ENCODE data around the gene B4GALNT3.
"Not testable (repeated sequence)": the region's sequence is repeated elsewhere in the genome, so short reads cannot be mapped to it uniquely, and the experiment has no call there.

Gene B4GALNT3

DNA sequence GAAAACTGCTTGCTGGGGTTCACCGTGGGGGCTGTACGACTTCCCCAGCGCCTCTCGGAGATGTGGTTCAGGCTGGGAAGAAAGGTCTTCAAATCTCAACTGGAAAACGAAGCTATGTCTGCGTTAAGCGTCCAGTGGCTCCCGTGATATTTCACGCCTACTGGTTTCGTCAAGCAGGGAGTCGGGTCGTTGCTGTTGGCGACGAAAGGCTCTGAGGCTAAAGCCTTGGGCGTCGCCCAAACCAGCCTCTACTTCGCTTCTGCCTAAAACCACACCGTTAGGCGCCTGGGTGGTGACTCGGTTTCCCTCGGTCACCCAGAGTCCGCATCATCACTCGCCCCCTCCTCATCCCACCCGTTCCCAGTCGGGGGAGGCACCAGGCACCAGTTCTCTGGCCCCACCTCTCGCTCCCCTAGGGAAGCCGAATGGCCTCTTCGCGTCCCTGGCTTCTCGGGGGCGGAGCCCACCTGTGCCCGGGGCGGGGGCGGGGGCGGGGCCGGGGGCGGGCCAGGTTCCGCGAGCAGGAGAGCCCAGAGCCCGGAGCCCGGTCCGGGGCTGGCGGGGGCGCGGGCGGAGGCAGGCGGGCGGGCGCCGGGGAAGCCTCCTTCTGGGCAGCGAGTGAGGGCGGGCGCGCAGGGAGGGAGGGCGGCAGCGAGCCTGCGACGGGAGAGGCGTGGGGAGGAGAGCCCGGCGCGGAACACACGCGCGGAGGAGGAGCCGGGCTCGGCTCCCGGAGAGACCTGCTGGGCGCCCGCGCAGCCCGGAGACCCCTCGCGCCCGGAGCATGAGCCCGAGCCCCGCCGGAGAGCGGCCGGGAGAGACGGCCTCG lies at the start of gene B4GALNT3:
B4GALNT3 (plus strand) TSS at position 510 of the 829 bp plus-strand sequence. CDS start 438 bp downstream, outside the sequence.
- no peak for DNase-seq (ENCODE audit: low spot score)

DNA sequence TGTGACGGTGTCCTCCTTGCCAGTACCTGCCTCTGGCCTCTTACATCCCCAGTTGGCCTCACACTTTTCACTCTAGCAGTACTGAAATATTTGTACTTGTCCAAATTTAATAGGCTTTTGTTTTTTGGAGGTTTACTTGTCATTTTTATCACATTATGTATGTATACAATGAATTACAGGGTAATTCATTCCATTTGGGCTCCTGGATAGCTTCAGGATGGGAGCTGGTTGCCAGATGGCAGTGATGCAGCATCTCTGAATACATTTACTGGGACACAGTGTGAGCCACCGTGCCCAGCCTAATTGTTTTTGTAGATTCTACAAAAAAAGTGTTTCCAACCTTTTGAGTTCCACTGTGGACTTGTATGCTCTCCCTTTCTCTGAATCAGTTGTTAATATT lies 44.9 kb upstream of the B4GALNT3 start:
- no peak for DNase-seq (ENCODE audit: low spot score)

GRCh38 chr12:418432-418831 lies 41.3 kb upstream of the B4GALNT3 start:
- DNase-seq (ENCODE audit: low spot score), result no peak

DNA sequence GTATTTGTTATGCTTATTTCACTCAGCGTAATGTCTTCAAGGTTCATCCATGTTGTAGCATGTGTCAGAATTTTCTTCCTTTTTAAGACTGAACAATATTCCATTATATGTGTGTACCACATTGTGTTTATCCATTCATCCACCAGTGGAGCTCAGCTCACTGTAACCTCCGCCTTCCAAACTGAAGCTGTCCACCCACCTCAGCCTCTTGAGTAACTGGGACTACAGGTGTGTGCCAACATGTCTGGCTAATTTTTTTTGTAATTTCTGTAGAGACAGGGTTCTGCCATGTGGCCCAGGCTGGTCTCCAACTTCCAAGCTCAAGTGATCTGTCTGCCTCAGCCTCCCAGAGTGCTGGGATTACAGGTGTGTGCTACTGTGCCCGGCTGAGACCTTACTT lies 37.2 kb upstream of the B4GALNT3 start:
- DNase-seq (ENCODE audit: low spot score), result no peak

DNA sequence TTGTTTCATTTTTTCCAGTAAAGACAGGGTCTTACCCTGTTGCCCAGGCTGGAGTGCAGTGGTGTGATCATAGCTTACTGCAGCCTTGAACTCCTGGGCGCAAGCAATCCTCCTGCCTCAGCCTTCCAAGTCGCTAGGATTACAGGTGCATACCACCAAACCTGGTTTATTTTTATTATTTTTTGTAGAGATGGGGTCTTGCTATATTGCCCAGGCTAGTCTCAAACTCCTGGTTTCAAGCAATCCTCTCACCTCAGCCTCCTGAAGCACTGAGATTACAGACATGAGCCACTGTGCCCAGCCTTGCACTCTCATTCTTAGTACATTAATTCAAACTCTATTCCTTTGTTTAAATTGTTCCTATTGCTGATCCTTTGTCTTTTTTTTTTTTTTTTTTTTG lies 24.0 kb upstream of the B4GALNT3 start:
- not testable (repeated sequence) for DNase-seq (ENCODE audit: low spot score)

- peak; percentile 65 for DNase-seq (ENCODE audit: low spot score)
Measured at GRCh38 chr12:442235-442884, 17.4 kb upstream of the B4GALNT3 start.

DNA sequence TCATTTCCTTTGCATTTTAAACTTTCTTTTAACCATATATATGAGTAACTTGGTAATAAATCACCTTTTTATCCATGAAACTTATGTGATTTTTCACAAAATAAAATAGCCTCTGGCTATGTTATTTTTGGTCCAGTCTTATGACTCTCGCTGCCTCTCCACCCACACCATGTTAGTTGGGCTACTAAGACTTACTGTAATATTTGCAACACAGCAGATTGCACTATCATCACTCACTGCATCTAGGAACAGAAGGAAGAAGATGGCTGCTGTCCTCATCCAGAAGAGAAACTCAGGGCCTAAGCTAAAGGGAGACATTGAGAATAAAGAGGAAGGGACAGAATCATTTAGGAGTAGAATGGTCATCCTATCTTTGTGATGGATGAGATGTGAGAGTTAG lies 12.6 kb upstream of the B4GALNT3 start:
- DNase-seq (ENCODE audit: low spot score), result no peak

- no peak for DNase-seq (ENCODE audit: low spot score)
Measured at GRCh38 chr12:449203-449602, 10.5 kb upstream of the B4GALNT3 start.

DNA sequence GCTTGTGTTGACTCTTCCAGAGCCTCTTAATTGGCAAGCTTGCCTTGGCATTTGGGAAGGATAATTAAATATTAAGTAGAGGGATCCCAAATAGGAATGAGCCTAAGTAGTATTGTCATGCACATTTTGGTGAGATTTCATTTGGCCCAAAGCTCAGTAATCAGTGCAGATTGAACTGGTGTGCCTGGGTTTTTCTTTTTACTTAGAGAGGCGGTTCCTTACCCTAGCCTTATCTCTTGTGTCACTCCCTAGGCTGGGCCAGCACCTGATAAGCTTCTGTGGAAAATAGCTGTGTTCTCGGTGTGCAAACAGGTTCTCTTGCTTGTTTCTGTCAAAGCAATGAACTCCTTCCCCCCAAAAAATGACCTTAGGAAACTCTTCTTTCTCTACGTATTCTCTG lies 9.3 kb upstream of the B4GALNT3 start:
- DNase-seq (ENCODE audit: low spot score), result no peak

- DNase-seq (ENCODE audit: low spot score), result no peak
Measured at GRCh38 chr12:452667-453210, 7.0 kb upstream of the B4GALNT3 start.

DNA sequence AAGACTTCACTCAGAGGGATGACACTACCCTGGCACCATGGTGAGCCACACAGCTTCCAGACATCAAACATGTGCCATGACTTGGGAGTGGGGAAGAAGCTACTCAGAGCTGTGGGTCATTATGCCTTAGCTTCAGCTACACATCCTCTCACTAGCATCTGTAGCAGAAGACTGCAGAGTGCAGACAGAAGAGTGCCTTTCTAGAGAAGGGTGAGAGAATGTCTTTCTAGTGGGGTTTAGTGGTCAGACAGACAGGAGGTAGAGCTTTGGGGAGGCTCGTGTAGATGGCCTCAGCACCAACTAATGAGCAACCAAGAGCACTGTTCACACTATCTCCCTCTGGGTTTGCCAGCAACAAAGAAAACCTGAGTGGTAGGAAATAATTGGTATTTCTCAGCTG lies 4.9 kb upstream of the B4GALNT3 start:
- no peak for DNase-seq (ENCODE audit: low spot score)

DNA sequence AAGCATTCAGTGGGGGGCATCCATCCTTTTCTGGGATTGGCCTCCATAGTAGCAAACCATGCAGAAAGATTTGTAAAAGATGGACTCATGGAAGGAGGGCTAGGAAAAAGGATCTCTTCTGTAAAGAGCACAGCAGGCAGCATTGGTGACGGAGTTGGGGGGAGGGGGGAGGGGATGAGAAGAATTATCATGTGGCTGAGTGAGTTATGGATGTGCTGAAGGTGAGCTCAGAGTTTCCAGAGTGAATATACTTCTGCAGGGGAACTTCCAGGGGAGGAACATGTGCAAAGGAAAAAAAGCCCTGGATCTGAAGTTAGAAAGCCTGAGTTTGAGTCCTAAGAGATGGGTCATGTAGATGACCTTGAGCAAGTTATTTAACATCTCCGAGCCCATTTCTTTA lies 3.9 kb upstream of the B4GALNT3 start:
- DNase-seq (ENCODE audit: low spot score), result no peak

DNA sequence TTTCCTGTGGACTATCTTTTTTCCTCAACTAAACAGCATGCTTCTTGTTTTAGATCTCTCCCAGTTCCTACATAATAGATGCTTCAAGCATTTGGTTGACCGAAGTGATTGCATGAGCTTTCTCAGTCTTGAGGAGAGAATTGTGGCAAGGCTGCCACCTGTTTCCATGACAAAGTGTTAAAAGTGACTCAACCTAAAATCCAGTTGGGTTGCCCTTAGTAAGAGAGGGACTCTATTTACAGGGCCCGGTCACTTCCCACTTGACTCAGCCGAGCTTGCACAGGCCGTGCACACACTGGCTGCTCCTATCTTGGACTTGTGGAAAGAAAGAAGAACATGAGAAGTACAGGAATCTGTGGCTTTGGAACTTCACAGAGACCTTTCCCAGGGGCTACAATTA lies 2.1 kb upstream of the B4GALNT3 start:
- DNase-seq (ENCODE audit: low spot score), result no peak

DNA sequence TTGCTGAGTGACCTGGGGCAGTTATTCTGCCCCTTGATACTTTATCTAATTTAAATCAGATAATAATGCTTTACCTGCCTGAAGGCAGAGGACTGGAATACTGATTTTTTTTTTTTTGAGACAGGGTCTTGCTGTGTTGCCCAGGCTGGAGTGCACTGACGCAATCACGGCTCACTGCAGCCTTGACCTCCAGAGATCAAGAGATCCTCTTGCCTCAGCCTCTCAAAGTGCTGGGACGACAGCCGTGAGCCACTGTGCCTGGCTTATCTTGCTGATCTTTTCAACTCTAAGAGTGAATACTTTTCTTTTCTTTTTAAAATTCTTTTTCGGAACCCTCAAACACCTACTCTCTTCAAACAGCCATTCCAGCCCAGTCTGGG lies 699 bp upstream of the B4GALNT3 start:
- no peak for DNase-seq (ENCODE audit: low spot score)

- no peak for DNase-seq (ENCODE audit: low spot score)
Measured at GRCh38 chr12:460261-461230, 807 bp downstream of the B4GALNT3 start.

- DNase-seq (ENCODE audit: low spot score), result no peak
Measured at GRCh38 chr12:461425-461824, 1.7 kb downstream of the B4GALNT3 start.

- no peak for DNase-seq (ENCODE audit: low spot score)
Measured at GRCh38 chr12:462936-463705, 3.4 kb downstream of the B4GALNT3 start.

- no peak for DNase-seq (ENCODE audit: low spot score)
Measured at GRCh38 chr12:464484-465267, 4.9 kb downstream of the B4GALNT3 start.

GRCh38 chr12:466039-466438 lies 6.3 kb downstream of the B4GALNT3 start:
- no peak for DNase-seq (ENCODE audit: low spot score)

DNA sequence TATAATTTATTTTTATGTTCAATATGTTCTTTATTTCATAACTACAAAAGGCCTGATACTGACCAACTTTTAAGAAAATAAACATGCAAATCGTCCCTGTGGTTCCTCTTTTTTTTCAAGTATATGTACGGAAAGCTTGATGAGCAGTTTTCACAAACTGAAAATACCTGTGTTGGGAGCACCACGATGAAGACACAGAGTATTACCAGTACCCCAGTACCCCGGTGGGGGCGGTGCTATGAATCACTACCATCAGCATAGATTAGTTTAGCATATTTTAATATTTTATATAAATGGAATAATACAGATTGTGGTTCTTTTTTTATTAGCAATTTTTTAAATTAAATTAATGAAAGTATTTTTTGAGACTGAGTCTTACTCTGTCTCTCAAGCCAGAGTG lies 7.0 kb downstream of the B4GALNT3 start:
- DNase-seq (ENCODE audit: low spot score), result no peak

DNA sequence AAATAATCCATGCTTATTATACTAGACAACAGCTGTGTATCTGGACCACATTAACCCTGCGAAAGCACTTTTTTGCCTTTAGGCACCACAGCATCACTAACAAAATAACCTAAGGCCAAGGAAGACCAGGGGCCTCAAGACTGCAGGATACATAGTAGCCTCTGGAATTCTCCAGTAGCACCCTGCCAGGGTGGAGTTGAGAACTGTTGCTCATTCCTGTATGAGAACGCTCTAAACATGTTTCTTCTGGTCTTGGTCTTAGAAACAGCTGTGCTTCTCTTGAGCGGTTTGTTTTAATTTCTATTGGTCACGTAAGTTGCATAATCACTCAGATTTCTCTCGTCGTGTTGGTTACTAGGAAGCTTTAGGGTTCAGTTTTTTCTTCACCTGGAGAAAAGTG lies 7.9 kb downstream of the B4GALNT3 start:
- no peak for DNase-seq (ENCODE audit: low spot score)
